Neuronal stem cell (in vitro differentiated cells): ENCODE data around the gene ANTXR1.

Experiments
- DNase-seq: peaks from one replicate; pipeline ENCODE4 v3.0.0-alpha.2; 2013; ENCODE audit warnings: low spot score
- H2AFZ ChIP-seq: one replicate; pipeline ENCODE4 v1.6.1; 2013; ENCODE audit warnings: mild to moderate bottlenecking, low read length, inconsistent platforms
- H2AK5ac ChIP-seq: 2 replicates; pipeline ENCODE4 v1.6.1; 2013; ENCODE audit warnings: low read depth, mild to moderate bottlenecking, inconsistent platforms, low read length, moderate library complexity, mixed read lengths
- H2BK120ac ChIP-seq: 2 replicates; pipeline ENCODE4 v1.6.1; 2013; ENCODE audit warnings: low read depth, mild to moderate bottlenecking, inconsistent platforms, low read length, moderate library complexity, mixed read lengths
- H2BK12ac ChIP-seq: one replicate; pipeline ENCODE4 v1.6.1; 2013; ENCODE audit warnings: low read length, inconsistent platforms
- H2BK15ac ChIP-seq: 2 replicates; pipeline ENCODE4 v1.6.1; 2013; ENCODE audit warnings: mild to moderate bottlenecking, low read length, inconsistent platforms, mixed read lengths
- H2BK5ac ChIP-seq: one replicate; pipeline ENCODE4 v1.6.1; 2013; ENCODE audit warnings: inconsistent platforms, mild to moderate bottlenecking, low read length, moderate library complexity
- H3K14ac ChIP-seq: one replicate; pipeline ENCODE4 v1.6.1; 2013; ENCODE audit warnings: low read length, inconsistent platforms
- H3K18ac ChIP-seq: 2 replicates; pipeline ENCODE4 v1.6.1; 2013; ENCODE audit warnings: low read length, inconsistent platforms
- H3K23ac ChIP-seq: 2 replicates; pipeline ENCODE4 v1.6.1; 2013; ENCODE audit warnings: low read depth, mild to moderate bottlenecking, mixed read lengths, low read length, inconsistent platforms; ENCODE audit not compliant: poor library complexity
- H3K27ac ChIP-seq: replicated peaks from 3 replicates; pipeline ENCODE4 v1.5.1; 2013; ENCODE audit warnings: low read length, inconsistent platforms
- H3K27me3 ChIP-seq, 3 experiments: 2 replicates each; pipeline ENCODE4 v1.6.1; 2013; ENCODE audit warnings: low read length in 3 of 3, mild to moderate bottlenecking in 2 of 3, inconsistent platforms in 1 of 3, low read depth in 1 of 3, mixed read lengths in 1 of 3, moderate library complexity in 1 of 3; ENCODE audit not compliant: control insufficient read depth in 3 of 3, insufficient read depth in 3 of 3
- H3K36me3 ChIP-seq, 2 donors: replicated peaks in 1 of 2; 2 replicates each; pipeline ENCODE4 v1.6.1; 2013; ENCODE audit warnings: low read length in 2 of 2; ENCODE audit not compliant: control insufficient read depth in 2 of 2, insufficient read depth in 2 of 2
- H3K4ac ChIP-seq: 2 replicates; pipeline ENCODE4 v1.6.1; 2013; ENCODE audit warnings: inconsistent platforms, mild to moderate bottlenecking, low read length, moderate library complexity
- H3K4me1 ChIP-seq, 2 donors: 1 replicate in 1 of 2; 2 replicates in 1 of 2; pipeline ENCODE4 v1.6.1; 2013; ENCODE audit warnings: low read length in 2 of 2, low read depth in 1 of 2; ENCODE audit not compliant: control insufficient read depth in 2 of 2, insufficient read depth in 1 of 2
- H3K4me2 ChIP-seq: one replicate; pipeline ENCODE4 v1.6.1; 2013; ENCODE audit warnings: mild to moderate bottlenecking, low read length, inconsistent platforms; ENCODE audit not compliant: insufficient read depth, poor library complexity, severe bottlenecking
- H3K4me3 ChIP-seq, 2 donors: 2 replicates each; pipeline ENCODE4 v1.5.1; 2013; ENCODE audit warnings: low read length in 2 of 2, mild to moderate bottlenecking in 2 of 2, inconsistent platforms in 1 of 2, moderate library complexity in 1 of 2
- H3K79me1 ChIP-seq: one replicate; pipeline ENCODE4 v1.6.1; 2013; ENCODE audit warnings: low read depth, mild to moderate bottlenecking, inconsistent platforms, low read length, moderate library complexity
- H3K9ac ChIP-seq: one replicate; pipeline ENCODE4 v1.6.1; 2013; ENCODE audit warnings: mild to moderate bottlenecking, low read depth, low read length, inconsistent platforms; ENCODE audit not compliant: poor library complexity
- H3K9me3 ChIP-seq, 2 donors: replicated peaks in 1 of 2; 2 replicates each; pipeline versions ENCODE3 to v1.6.1; 2013; ENCODE audit warnings: low read length in 2 of 2, mild to moderate bottlenecking in 2 of 2, inconsistent platforms in 1 of 2, low read depth in 1 of 2, mixed read lengths in 1 of 2, moderate library complexity in 1 of 2; ENCODE audit not compliant: control insufficient read depth in 2 of 2, insufficient read depth in 1 of 2
- H4K8ac ChIP-seq: one replicate; pipeline ENCODE4 v1.6.1; 2013; ENCODE audit warnings: low read depth, mild to moderate bottlenecking, inconsistent platforms, low read length, moderate library complexity
- H4K91ac ChIP-seq: one replicate; pipeline ENCODE4 v1.6.1; 2013; ENCODE audit warnings: low read length, low read depth, mild to moderate bottlenecking, inconsistent platforms; ENCODE audit not compliant: poor library complexity
- WGBS, 2 donors: extraction: QIAGEN DNeasy Blood & Tissue Kit; methylation state at CpG; one replicate each; pipeline ENCODE4 v1.1.7; 2013; ENCODE audit warnings: missing lambda C conversion rate in 2 of 2, mixed read lengths in 1 of 2; ENCODE audit not compliant: insufficient read length in 2 of 2, insufficient replicate concordance in 1 of 2; ENCODE audit errors: extremely low coverage in 2 of 2; 5-methylcytosine and 5-hydroxymethylcytosine counted together

Gene ANTXR1

DNA sequence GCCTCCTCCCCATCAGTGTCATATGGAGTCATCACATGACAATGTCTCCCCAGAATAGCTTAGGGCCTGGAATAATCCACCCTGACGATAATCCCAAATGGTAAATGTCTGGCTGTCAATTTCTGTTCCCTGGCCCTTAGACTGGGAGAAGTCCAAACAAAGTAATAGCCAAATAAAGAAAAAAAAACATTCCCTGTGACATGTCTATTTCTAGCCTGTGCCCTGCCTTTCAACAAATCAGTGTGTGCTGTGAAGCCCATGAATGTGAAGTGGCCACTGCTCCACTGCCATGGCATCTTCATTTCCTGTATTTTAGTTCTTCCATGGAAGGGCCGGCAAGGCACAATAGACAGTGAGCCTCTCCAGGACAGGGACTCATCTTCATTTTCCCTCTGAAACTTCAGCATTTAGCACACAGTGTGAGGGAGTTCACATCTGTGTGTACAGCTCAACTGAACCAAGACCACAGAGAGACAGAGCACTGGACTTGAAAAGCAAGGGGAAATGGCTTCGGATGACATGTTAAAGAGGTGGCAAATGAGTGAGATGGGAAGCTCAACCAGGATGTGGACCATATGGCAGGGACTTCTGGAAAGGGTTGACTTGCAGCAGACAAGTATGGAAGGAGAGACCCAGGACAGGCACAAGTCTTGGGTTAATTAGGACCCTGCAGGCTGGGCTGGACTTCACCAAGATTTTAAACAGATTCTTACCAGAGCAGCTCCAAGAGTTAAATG, 140.0 kb downstream of the ANTXR1 start:
- no peak overlapping the region for H3K9ac ChIP-seq
- no peak overlapping the region for H3K4ac ChIP-seq
- no peaks in the 10 kb centered on the region for H3K79me1 ChIP-seq
- no peak overlapping the region for H3K14ac ChIP-seq
- no peak overlapping the region for H3K4me2 ChIP-seq
- no peak overlapping the region for H4K8ac ChIP-seq
- H2AK5ac ChIP-seq, result no peak overlapping the region
- peaks cover 0 to 54% of the 10 kb centered on the region in 2 donors for H3K36me3 ChIP-seq
- no peak overlapping the region for H2AFZ ChIP-seq
- H3K4me1 ChIP-seq, result peaks cover 0 to 8% of the 10 kb centered on the region in 2 donors
- DNase-seq, result no peak
- no peak overlapping the region for H2BK5ac ChIP-seq
- WGBS, 2 donors, result no CpG with 5 or more reads among the region's 3 CpGs
- no peak overlapping the region for H2BK12ac ChIP-seq
- H3K18ac ChIP-seq, result no peak overlapping the region
- no peaks in the 10 kb centered on the region for H3K27me3 ChIP-seq
- no peak overlapping the region for H2BK120ac ChIP-seq
- H3K23ac ChIP-seq, result no peak overlapping the region
- no peak overlapping the region for H3K4me3 ChIP-seq
- H3K27ac ChIP-seq, result no peak overlapping the region
- no peak overlapping the region for H4K91ac ChIP-seq
- H3K9me3 ChIP-seq, result peaks cover 0 to 9% of the 10 kb centered on the region in 2 donors
- no peak overlapping the region for H2BK15ac ChIP-seq

DNA sequence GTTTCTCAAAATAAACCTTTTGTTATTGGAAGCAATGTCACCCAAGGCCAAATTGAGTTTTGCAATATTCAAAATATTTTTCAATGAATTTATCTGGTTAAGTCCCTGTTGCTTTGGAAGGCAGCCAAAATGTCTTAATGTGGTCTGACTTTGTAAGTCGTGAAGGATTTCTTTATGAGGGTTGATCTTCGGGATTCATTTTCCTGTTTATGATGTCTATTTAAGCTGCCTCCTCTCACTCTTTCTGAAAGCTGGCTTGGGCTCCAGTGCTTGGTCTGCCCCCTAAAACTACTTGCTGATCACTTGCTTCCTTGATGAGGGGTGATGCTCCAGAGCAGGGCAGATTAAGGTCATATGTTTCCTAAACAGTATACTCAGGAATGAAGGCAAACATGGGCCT, 141.1 kb downstream of the ANTXR1 start:
- H2BK5ac ChIP-seq, result no peak overlapping the region
- H3K14ac ChIP-seq, result no peak overlapping the region
- H3K9me3 ChIP-seq, result peaks cover 0 to 9% of the 10 kb centered on the region in 2 donors
- H2BK120ac ChIP-seq, result no peak overlapping the region
- no peak overlapping the region for H3K23ac ChIP-seq
- H4K8ac ChIP-seq, result no peak overlapping the region
- no peaks in the 10 kb centered on the region for H3K27me3 ChIP-seq
- no peak overlapping the region for H2AK5ac ChIP-seq
- H2AFZ ChIP-seq, result no peak overlapping the region
- no peak overlapping the region for H2BK12ac ChIP-seq
- no peak overlapping the region for H4K91ac ChIP-seq
- WGBS, 2 donors, result no CpG with 5 or more reads among the region's 2 CpGs
- DNase-seq, result no peak
- H3K9ac ChIP-seq, result no peak overlapping the region
- H3K27ac ChIP-seq, result no peak overlapping the region
- no peak overlapping the region for H2BK15ac ChIP-seq
- H3K4me1 ChIP-seq, result peaks cover 0 to 5% of the 10 kb centered on the region in 2 donors
- no peak overlapping the region for H3K4ac ChIP-seq
- no peak overlapping the region for H3K18ac ChIP-seq
- H3K4me3 ChIP-seq, result no peak overlapping the region
- H3K36me3 ChIP-seq, result peaks cover 0 to 64% of the 10 kb centered on the region in 2 donors
- H3K4me2 ChIP-seq, result no peak overlapping the region
- H3K79me1 ChIP-seq, result no peaks in the 10 kb centered on the region

DNA sequence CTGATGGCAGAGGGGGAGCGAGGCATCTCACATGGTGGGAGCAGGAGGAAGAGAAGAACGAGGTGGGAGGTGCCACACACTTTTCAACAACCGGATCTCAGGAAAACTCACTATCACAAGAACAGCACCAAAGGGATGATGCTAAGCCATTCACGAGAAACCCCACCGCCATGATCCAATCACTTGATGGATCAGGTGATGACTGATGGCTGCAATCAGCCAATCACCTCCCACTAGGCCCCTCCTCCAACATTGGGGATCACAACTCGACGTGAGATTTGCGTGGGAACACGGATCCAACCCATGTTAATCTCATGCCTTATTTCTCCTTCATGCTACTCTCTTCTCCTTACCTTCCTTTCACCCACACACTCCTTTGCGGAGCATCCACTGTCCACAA, 143.6 kb downstream of the ANTXR1 start:
- H4K8ac ChIP-seq, result no peak overlapping the region
- H3K4ac ChIP-seq, result no peak overlapping the region
- no peaks in the 10 kb centered on the region for H3K79me1 ChIP-seq
- H3K27ac ChIP-seq, result no peak overlapping the region
- peak overlapping the region; percentile 41 for H4K91ac ChIP-seq
- no peak for DNase-seq
- no peak overlapping the region for H2BK120ac ChIP-seq
- no peak overlapping the region for H3K4me3 ChIP-seq
- no peak overlapping the region for H3K23ac ChIP-seq
- no peak overlapping the region for H2AK5ac ChIP-seq
- no peak overlapping the region for H3K4me2 ChIP-seq
- no peak overlapping the region for H2AFZ ChIP-seq
- peaks cover 0 to 9% of the 10 kb centered on the region in 2 donors for H3K9me3 ChIP-seq
- no peak overlapping the region for H2BK12ac ChIP-seq
- H2BK5ac ChIP-seq, result no peak overlapping the region
- no peak overlapping the region for H3K18ac ChIP-seq
- H3K4me1 ChIP-seq, result no peaks in the 10 kb centered on the region
- H3K14ac ChIP-seq, result no peak overlapping the region
- H3K36me3 ChIP-seq, result peaks cover 0 to 74% of the 10 kb centered on the region in 2 donors
- no peaks in the 10 kb centered on the region for H3K27me3 ChIP-seq
- WGBS, 2 donors, result no CpG with 5 or more reads among the region's 10 CpGs
- no peak overlapping the region for H3K9ac ChIP-seq
- H2BK15ac ChIP-seq, result no peak overlapping the region

DNA sequence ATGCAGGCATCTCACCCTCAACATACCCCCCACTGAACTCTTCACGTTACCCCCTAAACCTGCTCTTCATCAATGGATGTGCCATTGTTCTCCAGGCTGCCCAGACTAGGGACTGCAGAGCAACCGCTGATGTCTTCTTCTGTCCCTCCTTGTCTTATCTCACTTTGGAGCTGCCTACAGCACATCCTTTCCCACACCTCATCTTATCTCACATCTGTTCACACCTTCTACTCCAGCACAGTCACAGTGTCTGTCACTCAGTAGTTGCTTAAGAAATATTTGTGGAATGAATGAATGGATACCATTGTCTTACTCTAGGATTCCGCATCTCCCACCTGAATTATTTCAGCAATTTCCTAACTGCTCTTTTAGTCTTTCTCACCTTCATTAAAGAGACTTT, 144.5 kb downstream of the ANTXR1 start:
- Histone ChIP-seq H3K4me3 (no peak overlapping the region), H3K14ac (no peak overlapping the region), H2BK15ac (no peak overlapping the region), H3K4me2 (no peak overlapping the region), H2AK5ac (no peak overlapping the region), H3K9me3 (peaks cover 0 to 6% of the 10 kb centered on the region in 2 donors), H3K4me1 (no peaks in the 10 kb centered on the region), H3K27ac (no peak overlapping the region), H3K36me3 (peaks cover 0 to 66% of the 10 kb centered on the region in 2 donors), H3K27me3 (no peaks in the 10 kb centered on the region), H3K4ac (no peak overlapping the region), H4K8ac (no peak overlapping the region), H4K91ac (no peak overlapping the region), H3K23ac (no peak overlapping the region), H2BK120ac (no peak overlapping the region), H2BK5ac (no peak overlapping the region), H2AFZ (no peak overlapping the region), H3K79me1 (no peaks in the 10 kb centered on the region), H3K18ac (no peak overlapping the region), H3K9ac (no peak overlapping the region), H2BK12ac (no peak overlapping the region)
- no CpG with 5 or more reads among the region's 3 CpGs for WGBS, 2 donors
- DNase-seq, result no peak
